ENCODE results near the gene ALK.

DNA sequence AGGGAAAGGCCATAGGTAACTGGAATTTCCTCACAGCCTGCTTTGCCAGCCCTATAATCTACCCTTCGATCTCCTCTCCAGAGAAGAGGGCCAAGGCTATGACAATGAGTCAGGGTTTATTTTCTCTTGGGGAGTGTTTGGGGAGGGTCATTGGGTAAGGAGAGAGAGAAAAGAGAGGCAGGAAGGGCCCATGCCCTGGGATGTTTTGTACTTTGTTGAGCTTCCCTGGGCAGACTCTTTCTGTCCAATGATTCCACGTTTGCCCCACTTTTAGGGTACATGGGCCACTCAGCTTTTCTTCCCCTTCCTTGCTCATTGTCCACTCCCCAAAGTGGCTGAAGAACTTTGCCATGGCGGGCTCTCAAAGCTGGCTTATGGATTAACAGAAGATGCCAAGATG, 224.2 kb downstream of the ALK start:
- TF ChIP-seq EP300 (IDR thresholded peaks at IDR 0.05) = no peak
- TF ChIP-seq POLR2A (IDR thresholded peaks at IDR 0.05) = no peak
- no peak for TF ChIP-seq POLR2AphosphoS5 (IDR thresholded peaks at IDR 0.05)
